Measurements from ENCODE around the gene STX1B.
A peak's percentile ranks its signal among the peaks of the same experiment; 100 is the strongest.
"Not testable (repeated sequence)": the region's sequence is repeated elsewhere in the genome, so short reads cannot be mapped to it uniquely, and the experiment has no call there.

STX1B gene

DNA sequence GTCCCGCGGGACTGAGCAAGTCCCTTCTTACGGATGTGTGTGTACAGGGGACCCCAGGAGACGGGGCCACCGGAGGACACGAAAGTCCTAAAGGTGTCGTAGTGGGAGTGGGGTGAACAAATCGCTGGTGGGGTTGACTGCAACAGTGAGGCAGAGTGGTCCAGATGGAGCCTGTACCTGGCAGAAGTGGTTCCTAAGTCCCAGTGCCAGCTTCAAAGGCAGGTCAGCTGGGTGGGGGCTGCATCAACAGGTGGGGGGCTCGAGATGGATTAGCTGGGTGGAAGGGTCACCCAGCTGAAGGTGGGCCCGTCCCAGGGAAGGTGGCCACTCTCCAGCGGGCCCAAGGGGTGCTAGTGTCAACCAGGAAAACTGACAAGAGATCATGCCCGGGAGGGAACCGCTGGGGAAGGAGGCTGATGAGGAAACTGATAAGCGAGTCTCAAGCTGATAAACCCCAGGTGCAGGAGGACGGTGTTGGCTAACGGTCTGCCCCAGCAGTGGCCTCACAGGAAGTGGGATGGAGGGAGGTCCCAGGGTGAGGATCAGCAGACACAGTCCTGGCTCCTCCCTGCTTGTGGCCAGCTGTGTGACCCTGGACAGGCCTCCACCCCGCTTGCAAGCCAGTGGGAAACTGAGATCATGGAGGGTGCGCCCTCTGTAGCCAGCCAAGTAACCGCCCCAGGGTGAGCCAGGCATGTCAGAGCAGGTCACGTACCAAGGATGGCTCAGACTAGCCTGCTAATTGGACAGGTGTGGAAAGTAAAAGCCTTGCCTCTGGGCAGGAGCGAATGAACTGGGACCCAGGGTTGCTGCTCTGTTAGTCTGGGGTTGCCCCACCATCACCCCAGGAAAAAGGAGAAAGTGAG lies 60.6 kb downstream of the STX1B start:
- peak; percentile 58 for DNase-seq

DNA sequence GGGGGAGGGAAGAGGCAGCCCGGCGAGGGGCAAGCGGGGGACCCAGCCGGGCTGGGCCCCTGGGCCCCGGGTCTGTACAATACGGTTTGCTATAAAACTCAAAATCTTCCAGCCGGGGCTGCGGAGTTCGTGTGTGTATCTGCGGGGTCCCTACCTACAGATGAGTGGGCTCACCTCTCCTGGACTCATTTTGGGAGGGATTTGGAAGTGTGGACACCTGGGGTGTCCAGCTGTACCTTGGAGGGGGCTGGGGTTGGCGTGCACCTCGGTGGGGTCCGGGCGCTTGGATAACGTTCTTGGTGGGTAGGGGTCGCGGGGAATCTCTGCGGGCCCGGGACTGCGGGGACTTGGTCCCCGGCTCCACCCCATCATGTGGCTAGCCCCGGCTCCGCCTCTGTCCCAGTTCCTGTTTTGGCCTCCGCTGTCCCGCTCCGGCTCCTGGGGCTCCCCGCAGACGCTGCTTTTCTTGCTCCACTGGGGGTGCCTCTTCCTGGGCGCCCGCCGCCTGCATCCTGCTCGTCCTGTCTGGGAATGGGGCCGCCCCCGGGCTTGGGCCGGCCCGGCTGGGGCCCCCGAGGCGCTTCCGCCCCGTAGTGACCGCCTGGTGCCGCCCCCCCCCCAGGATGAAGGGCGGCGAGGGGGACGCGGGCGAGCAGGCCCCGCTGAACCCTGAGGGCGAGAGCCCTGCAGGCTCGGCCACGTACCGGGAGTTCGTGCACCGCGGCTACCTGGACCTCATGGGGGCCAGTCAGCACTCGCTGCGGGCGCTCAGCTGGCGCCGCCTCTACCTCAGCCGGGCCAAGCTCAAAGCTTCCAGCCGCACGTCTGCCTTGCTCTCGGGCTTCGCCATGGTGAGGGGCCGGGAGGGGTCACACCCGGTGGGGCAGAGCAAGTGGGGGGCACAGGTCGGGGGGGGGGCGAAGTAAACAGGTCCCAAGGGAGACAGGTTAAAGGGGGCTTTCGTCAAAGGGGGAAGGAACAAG lies 61.5 kb downstream of the STX1B start, which contains the start of gene ORAI3:
TSS of gene ORAI3 (plus strand) at position 402 of the 983 bp plus-strand sequence. CDS start at position 624, 222 bp downstream.
- peak; percentile 52 for DNase-seq

DNA sequence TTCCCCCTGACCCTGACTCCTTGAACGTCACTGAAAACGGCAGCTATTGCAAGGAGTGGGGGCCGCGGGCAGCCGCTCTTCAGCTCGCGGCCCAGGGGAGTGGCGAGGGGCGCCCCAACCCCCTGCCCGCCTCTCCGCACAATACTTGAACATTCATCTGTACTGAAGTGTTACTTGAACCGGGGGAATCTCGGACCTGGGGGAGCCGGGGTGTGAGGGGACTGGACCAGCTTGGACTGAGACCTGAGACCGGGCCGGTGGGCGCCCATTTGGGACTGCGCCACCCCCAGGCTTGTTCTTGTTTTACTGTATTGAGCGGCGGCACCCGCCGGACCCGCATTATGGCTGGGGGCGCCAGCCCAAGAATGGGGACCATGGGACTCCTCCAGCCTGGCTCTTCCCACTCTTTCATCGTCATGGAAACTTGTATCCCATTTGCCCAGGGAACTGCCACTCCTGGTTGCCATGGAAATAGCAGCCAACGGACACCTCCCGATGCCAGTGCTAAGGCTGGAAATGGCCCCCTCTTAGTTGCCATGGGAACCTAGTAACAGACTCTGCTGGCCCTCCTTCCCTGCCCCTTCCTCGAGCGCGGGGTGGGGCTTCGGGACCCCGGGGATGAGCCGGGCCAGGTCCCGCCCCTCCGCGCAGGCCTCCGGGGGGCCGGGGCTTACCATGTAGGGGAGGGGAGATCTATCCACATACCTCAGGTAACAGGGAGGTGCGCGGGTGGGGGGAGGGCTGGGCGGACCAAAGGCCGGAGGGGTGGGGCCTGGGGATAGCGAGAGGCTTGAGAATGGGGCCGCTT lies 62.4 kb downstream of the STX1B start:
- DNase-seq, result no peak

DNA sequence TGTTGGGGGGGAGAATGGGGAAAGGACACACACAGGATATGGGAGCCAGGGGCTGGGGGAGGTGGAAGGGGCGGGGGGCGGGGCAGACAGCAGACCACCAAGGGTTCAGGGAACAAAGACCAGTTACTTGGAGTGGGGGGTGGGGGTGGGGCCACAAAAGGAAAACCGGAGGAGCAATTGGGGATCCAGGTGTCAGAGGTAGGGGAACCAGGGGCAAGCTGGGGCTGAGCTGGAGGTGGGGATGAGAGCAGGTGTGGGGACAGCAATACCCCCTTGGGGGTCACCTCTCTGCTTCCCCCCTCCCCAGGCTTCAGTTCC lies 62.9 kb downstream of the STX1B start:
- DNase-seq, result no peak

DNA sequence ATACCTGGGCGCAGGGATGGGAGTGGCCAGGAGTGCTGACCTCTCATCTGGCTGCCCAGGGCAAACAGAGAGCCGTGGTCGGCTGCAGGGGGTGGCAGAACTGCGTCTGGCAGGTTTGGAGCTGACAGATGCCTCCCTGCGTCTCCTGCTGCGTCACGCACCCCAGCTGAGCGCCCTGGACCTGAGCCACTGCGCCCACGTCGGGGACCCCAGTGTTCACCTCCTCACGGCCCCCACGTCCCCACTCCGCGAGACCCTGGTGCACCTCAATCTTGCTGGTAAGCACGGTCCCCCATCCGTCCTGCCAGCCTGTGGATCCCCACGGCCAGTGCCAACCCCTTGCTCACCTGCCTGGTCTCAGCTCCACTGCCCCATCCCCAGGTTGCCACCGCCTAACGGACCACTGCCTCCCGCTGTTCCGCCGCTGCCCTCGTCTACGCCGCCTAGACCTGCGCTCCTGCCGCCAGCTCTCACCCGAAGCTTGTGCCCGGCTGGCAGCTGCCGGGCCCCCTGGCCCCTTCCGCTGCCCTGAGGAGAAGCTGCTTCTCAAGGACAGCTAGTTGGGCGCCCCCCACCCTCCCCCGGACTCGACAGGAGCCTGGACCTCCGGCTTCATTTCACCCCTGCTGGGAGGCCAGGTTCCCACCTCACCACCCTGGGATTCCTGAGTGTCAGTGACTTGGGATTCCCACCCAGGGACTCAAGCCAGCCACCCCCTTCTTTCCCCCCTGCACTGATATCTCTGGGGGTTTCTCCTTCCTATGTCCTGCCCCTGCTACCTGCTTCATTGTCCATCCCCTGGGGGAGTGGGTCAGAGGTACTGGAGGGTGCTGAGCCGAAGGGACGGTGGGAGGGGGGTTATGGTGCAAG lies 63.5 kb downstream of the STX1B start:
- DNase-seq, result no peak

DNA sequence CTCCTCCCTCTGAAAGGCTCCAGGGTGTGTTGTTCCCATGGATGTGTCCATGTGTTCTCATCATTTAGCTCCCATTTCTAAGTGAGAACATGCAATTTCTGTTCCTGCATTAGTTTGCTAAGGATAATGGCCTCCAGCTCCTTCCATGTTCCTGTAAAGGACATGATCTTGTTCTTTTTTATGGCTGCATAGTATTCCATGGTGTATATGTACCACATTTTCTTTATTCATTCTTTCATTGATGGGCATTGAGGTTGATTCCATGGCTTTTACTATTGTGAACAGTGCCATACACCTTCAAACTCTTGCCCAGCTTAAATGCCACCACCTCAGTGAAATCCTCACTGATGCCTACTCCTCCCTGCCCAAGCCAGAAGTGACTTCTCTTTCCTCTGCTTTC lies 66.1 kb downstream of the STX1B start:
- no peak for DNase-seq

DNA sequence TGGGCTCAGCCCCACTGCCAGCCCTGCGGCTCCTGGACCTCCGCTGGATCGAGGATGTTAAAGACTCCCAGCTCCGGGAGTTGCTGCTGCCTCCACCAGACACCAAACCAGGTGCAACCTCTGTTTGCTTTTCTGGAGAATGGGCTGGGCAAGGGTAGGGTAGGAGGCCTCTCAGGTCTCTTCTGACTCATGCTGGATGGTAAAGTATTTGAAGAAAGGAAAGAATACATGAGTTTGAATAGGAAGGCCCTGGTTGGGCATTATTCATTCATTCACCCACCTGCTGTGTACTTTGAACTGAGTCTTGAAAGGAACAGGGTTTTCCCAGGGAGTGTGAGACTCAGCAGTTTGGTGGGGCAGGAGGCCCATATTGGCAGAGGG lies 68.0 kb downstream of the STX1B start:
- no peak for DNase-seq

DNA sequence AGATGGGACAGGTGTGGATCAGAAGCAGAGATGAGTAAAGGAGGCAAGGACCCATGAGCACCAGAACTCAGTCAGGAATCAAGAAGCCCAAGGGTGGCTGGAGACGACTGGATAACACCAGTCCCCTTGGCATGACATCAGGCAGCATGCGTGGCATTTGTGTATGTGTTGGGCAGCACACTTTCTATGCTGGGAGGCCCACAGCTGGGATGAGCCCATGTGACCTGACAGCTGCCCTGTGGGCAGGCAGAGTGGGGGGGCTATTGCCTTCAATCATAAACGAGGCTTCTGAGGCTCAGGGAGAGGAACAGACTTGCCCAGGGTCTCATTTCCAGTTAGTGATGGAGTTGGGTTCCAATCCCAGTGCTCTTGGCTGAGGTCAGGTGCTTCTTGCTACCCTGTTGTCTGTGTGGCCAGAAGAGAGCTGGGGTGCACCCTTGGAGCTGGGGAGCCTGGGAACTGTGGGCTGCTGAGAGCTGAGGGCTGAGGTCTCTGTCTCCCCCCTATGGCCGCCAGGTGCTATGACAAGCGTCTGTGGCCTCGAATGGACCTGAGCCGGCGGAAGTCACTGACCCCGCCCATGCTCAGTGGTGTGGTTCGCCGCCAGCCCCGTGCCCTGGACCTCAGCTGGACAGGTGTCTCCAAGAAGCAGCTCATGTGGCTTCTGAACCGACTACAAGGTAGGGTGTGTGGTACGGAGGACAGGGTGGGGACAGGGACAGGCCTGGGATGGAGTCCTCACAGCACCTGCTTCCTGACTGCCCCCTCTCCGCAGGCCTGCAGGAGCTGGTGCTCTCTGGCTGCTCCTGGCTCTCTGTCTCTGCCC lies 68.6 kb downstream of the STX1B start:
- peak; percentile 84 for DNase-seq

DNA sequence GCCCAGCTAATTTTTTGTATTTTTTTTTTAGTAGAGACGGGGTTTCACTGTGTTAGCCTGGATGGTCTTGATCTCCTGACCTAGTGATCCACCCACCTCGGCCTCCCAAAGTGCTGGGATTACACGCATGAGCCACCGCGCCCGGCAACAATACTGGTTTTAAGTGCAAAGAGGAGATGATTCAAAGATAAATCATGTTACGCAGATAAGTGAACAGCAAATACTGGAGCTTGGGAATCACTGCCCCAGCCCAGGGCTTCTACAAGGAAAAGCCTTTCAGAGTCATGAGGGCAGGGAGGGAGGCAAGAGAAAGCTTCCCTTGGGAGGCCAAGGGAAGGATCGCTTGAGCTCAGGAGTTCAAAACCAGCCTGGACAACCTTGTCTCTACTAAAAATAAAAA lies 70.9 kb downstream of the STX1B start:
- DNase-seq, result not testable (repeated sequence)

All from activated CD4-positive, alpha-beta T cell treated with anti-CD3 and anti-CD28 coated beads, Interleukin-2, Interleukin-6, amounts not matched to agents 100 ng/mL and 50 ng/mL, durations not matched to agents 16 hours and 8 hours (primary cell).